AG04450 (cell line): ENCODE data around the gene GRN. TPM values are rescaled to one million over a fixed set of nuclear protein-coding genes. Genes with fewer than 3 reads are reported as not detected.

ENCODE experiments used
- CTCF ChIA-PET: fragments of 300-600, 350-600 bp; formaldehyde crosslinking; extraction: SDS; loops from one replicate; lab custom pipeline; 2022; ENCODE audit warnings: antibody characterized with exemption, inconsistent platforms; lab: Charles Lee
- POLR2A ChIA-PET: fragments of 350-600 bp; formaldehyde crosslinking; extraction: SDS; loops from one replicate; lab custom pipeline; 2021; ENCODE audit warnings: antibody characterized with exemption, inconsistent platforms; lab: Yijun Ruan, JAX
- DNase-seq: peaks from one replicate; pipeline ENCODE4 v3.0.0-alpha.2; 2011; ENCODE audit warnings: low read depth, low spot score
- H3K27ac ChIP-seq: one replicate; pipeline ENCODE4 v1.5.1; 2012; ENCODE audit warnings: low read depth, low read length, control low read depth
- H3K27me3 ChIP-seq: one replicate; pipeline ENCODE4 v1.6.0; 2012; ENCODE audit warnings: low read length; ENCODE audit not compliant: control insufficient read depth, insufficient read depth
- H3K4me3 ChIP-seq: 2 replicates; pipeline ENCODE4 v1.5.1; 2011; ENCODE audit warnings: mild to moderate bottlenecking, low read depth, low read length, control low read depth
- H3K9me3 ChIP-seq: 2 replicates; pipeline ENCODE4 v1.5.1; 2012; ENCODE audit warnings: low read length; ENCODE audit not compliant: control insufficient read depth, insufficient read depth
- polyA plus RNA-seq: library from polyadenylated mRNA; depleted of rRNA; stranded (reverse); fragments of >200 nt; gene quantifications from 2 replicates; pipeline ENCODE4 v1.2.3, GENCODE V29; 2011
- TF ChIP-seq, protein P1 (sequence below): IDR thresholded peaks from 2 replicates; pipeline ENCODE4 v1.5.1; 2011; ENCODE audit warnings: low read depth, low read length, control low read depth, inconsistent platforms

The GRN gene
- polyA plus RNA-seq, 1 experiment, result 203 TPM

DNA sequence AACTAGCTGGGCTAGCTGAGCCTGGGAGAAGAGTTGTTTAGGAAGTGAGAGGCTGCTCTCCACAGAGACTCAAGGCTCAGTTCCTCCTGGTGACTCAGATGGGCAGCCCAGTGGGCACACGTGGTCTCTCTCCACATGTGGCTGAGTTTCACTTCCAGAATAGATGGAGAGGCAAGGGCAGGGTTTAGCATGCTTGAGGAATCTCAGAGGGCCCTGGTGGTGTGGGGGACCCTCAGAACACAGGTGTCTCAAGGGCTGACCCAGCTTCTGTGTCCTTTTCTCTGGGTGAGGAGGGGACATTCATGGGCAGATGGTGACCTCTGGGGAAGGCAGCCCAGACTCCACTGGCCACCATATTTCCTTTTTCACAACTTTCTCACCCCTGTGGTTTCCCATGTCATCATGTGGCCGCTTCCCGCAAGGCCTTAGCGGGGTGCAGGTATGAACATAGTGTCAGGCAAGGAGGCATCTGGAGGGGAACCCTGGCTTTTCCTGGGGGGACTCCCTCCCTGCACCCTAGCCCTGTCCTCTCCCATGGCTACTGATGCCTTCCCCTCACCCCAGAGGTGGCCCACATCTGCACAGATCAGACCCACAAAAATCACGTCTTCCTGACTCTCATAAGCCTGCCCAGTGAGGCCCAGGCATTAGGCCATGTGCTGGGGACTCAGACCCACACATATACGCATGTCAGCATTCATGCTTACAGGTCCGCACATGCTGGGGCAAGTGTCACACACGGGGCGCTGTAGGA lies 3.3 kb downstream of the GRN start:
- ChIA-PET POLR2A (no interaction called here), CTCF (interaction anchor here (1.5 kb wide), 1 partner anchor 174 kb away, joined by 4 read pairs; no protein-coding TSS in a partner anchor)
- Histone ChIP-seq H3K27me3 (no peaks in the 10 kb centered on the region), H3K9me3 (no peaks in the 10 kb centered on the region), H3K27ac (no peak overlapping the region), H3K4me3 (no peak overlapping the region)
- no peak for DNase-seq
- TF ChIP-seq, protein P1, sequence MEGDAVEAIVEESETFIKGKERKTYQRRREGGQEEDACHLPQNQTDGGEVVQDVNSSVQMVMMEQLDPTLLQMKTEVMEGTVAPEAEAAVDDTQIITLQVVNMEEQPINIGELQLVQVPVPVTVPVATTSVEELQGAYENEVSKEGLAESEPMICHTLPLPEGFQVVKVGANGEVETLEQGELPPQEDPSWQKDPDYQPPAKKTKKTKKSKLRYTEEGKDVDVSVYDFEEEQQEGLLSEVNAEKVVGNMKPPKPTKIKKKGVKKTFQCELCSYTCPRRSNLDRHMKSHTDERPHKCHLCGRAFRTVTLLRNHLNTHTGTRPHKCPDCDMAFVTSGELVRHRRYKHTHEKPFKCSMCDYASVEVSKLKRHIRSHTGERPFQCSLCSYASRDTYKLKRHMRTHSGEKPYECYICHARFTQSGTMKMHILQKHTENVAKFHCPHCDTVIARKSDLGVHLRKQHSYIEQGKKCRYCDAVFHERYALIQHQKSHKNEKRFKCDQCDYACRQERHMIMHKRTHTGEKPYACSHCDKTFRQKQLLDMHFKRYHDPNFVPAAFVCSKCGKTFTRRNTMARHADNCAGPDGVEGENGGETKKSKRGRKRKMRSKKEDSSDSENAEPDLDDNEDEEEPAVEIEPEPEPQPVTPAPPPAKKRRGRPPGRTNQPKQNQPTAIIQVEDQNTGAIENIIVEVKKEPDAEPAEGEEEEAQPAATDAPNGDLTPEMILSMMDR, result no peak

DNA sequence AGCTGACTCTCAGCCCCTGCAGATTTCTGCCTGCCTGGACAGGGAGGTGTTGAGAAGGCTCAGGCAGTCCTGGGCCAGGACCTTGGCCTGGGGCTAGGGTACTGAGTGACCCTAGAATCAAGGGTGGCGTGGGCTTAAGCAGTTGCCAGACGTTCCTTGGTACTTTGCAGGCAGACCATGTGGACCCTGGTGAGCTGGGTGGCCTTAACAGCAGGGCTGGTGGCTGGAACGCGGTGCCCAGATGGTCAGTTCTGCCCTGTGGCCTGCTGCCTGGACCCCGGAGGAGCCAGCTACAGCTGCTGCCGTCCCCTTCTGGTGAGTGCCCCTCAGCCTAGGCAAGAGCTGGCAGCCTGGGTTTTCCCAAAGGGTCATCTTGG lies 3.9 kb downstream of the GRN start:
- no peaks in the 10 kb centered on the region for H3K27me3 ChIP-seq
- H3K27ac ChIP-seq, result no peak overlapping the region
- no peak overlapping the region for H3K4me3 ChIP-seq
- TF ChIP-seq, protein P1, result no peak
- no peak for DNase-seq
- H3K9me3 ChIP-seq, result no peaks in the 10 kb centered on the region
- CTCF ChIA-PET, result no interaction called here
- POLR2A ChIA-PET, result no interaction called here

DNA sequence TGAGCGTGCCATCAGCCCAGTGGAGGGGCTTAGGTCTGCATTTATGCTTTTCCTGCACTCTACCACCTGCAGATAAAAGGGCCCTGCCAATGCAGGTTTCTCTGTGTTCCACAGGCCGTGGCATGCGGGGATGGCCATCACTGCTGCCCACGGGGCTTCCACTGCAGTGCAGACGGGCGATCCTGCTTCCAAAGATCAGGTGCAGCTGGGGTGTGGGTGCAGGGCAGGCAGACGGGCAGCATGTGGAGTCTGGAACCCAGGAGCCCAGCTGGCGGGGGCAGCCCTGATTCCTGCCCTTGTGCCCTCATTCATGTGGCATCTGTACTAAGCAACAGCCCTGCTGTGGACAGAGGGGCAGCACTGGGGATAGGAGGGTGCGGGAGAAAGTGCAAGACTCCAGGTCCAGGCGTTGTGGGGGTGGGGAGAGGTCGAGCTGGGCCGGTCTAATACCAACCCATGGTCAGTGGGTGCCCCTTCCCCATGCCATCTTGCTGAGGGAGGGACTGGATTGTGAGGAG lies 4.5 kb downstream of the GRN start:
- TF ChIP-seq, protein P1, result no peak
- CTCF ChIA-PET, result interaction anchor here (0.8 kb wide), 1 partner anchor 174 kb away, joined by 4 read pairs; no protein-coding TSS in a partner anchor
- no peaks in the 10 kb centered on the region for H3K27me3 ChIP-seq
- no peak for DNase-seq
- no peak overlapping the region for H3K27ac ChIP-seq
- POLR2A ChIA-PET, result no interaction called here
- H3K4me3 ChIP-seq, result no peak overlapping the region
- no peaks in the 10 kb centered on the region for H3K9me3 ChIP-seq

DNA sequence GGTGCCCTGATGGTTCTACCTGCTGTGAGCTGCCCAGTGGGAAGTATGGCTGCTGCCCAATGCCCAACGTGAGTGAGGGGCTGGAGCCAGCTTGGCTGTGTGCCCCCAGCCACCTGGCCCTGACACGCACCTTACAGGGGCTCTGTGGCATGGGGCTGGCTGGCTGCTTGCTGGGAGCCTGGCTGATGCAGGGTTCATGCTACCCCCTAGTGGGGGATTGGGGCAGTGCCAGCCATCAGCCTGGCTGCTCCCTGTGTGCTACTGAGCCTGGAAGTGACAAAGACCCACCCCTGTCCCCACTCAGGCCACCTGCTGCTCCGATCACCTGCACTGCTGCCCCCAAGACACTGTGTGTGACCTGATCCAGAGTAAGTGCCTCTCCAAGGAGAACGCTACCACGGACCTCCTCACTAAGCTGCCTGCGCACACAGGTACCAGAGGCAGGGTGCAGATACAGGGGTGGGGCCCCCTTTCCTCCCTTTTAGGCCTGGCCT lies 5.7 kb downstream of the GRN start:
- H3K4me3 ChIP-seq, result no peak overlapping the region
- H3K27me3 ChIP-seq, result no peaks in the 10 kb centered on the region
- no peaks in the 10 kb centered on the region; the same call in 1 of the 2 replicates for H3K9me3 ChIP-seq
- ChIA-PET CTCF (interaction anchor here (0.6 to 2.5 kb wide), 7 partner anchors 9 to 173 kb away, joined by 3 to 11 read pairs (median 3); partner anchors contain the start of gene FAM171A2), POLR2A (no interaction called here)
- TF ChIP-seq, protein P1, result peak; percentile 81
- DNase-seq, result no peak
- no peak overlapping the region for H3K27ac ChIP-seq

DNA sequence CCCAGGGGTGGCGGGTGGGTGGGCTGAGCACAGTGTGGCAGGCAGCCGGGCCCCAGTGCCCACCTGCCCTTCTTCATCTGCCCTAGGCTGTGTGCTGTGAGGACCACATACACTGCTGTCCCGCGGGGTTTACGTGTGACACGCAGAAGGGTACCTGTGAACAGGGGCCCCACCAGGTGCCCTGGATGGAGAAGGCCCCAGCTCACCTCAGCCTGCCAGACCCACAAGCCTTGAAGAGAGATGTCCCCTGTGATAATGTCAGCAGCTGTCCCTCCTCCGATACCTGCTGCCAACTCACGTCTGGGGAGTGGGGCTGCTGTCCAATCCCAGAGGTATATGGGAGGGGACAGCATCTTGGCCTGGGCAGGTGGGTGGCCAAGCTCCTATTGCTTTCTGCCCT lies 6.4 kb downstream of the GRN start:
- Histone ChIP-seq H3K9me3 (no peaks in the 10 kb centered on the region; the same call in 1 of the 2 replicates), H3K4me3 (no peak overlapping the region), H3K27me3 (no peaks in the 10 kb centered on the region), H3K27ac (no peak overlapping the region)
- POLR2A ChIA-PET, result no interaction called here
- no peak for DNase-seq
- TF ChIP-seq, protein P1, result no peak
- CTCF ChIA-PET, result interaction anchor here (0.6 to 2.5 kb wide), 6 partner anchors 8 to 147 kb away, joined by 3 to 11 read pairs (median 4); partner anchors contain the start of gene FAM171A2
